T-helper 2 cell (primary cell): ENCODE measurements around the gene GLB1L.
"Not testable (repeated sequence)": the region's sequence is repeated elsewhere in the genome, so short reads cannot be mapped to it uniquely, and the experiment has no call there.

Source experiments
- DNase-seq, 5 experiments: peaks; one replicate each; pipeline versions ENCODE4 v3.0.0 to v3.0.0-alpha.2; 2012 to 2022

The GLB1L gene

GRCh38 chr2:219280651-219281050 lies 35.4 kb upstream of the GLB1L start:
- no peak for DNase-seq

- DNase-seq, result no peak
Observed at GRCh38 chr2:219279916-219280516, 34.8 kb upstream of the GLB1L start.

- DNase-seq, result peak; percentile 95 to 100 (median 99)
Observed at GRCh38 chr2:219279151-219279915, 34.1 kb upstream of the GLB1L start, which contains the start of gene DNAJB2. TSS of gene DNAJB2 (plus strand) at chr2:219279366. CDS start at chr2:219279834, 468 bp downstream.

- DNase-seq, result no peak
Observed at GRCh38 chr2:219278655-219279150, 33.5 kb upstream of the GLB1L start.

GRCh38 chr2:219277703-219278654 lies 32.7 kb upstream of the GLB1L start:
- DNase-seq, result peak; percentile 45 to 68 (median 63)

GRCh38 chr2:219274361-219274921 lies 29.2 kb upstream of the GLB1L start:
- no peak for DNase-seq

- no peak for DNase-seq
Observed at GRCh38 chr2:219273937-219274336, 28.7 kb upstream of the GLB1L start.

- DNase-seq, result no peak
Observed at GRCh38 chr2:219272995-219273394, 27.8 kb upstream of the GLB1L start.

GRCh38 chr2:219272356-219272755 lies 27.1 kb upstream of the GLB1L start:
- no peak for DNase-seq

- no peak for DNase-seq
Observed at GRCh38 chr2:219271021-219271420, 25.8 kb upstream of the GLB1L start.

- DNase-seq, result no peak
Observed at GRCh38 chr2:219270055-219270372, 24.8 kb upstream of the GLB1L start.

- DNase-seq, result no peak
Observed at GRCh38 chr2:219269362-219270054, 24.3 kb upstream of the GLB1L start.

GRCh38 chr2:219268294-219268693 lies 23.1 kb upstream of the GLB1L start:
- no peak for DNase-seq

GRCh38 chr2:219266886-219267285 lies 21.6 kb upstream of the GLB1L start:
- no peak for DNase-seq

GRCh38 chr2:219266232-219266631 lies 21.0 kb upstream of the GLB1L start:
- no peak for DNase-seq

- no peak for DNase-seq
Observed at GRCh38 chr2:219261024-219261855, 16.0 kb upstream of the GLB1L start.

GRCh38 chr2:219258942-219259341 lies 13.7 kb upstream of the GLB1L start:
- not testable (repeated sequence) for DNase-seq

GRCh38 chr2:219254590-219255201 lies 9.5 kb upstream of the GLB1L start:
- DNase-seq, result peak in 3 of 5 experiments; percentile 13 to 77 (median 65)

GRCh38 chr2:219253753-219254589 lies 8.7 kb upstream of the GLB1L start, which contains the start of gene TUBA4A:
TSS of gene TUBA4A (minus strand) at chr2:219253918. CDS start at chr2:219253858, 60 bp downstream.
- peak; percentile 82 to 92 (median 89) for DNase-seq
